ENCODE data around the gene SESN1. TPM values are rescaled to one million over a fixed set of nuclear protein-coding genes. Genes with fewer than 3 reads are reported as not detected.

Gene SESN1
- total and polyA plus RNA-seq, 9 of the 15 experiments (the other 6 are each of a cell fraction or from before 2014, with no cell fraction given), result 3.1 to 13.0 (median 7.4) TPM

- TF ChIP-seq RERE (CRISPR knock-in tag; IDR thresholded peaks at IDR 0.05; ENCODE audit: borderline replicate concordance) (no peak), ZNF311 (CRISPR knock-in tag; IDR thresholded peaks at IDR 0.05) (no peak), ELK1 (CRISPR knock-in tag; IDR thresholded peaks at IDR 0.05) (no peak), ZNF780A (CRISPR knock-in tag; IDR thresholded peaks at IDR 0.05) (no peak), NFIX (CRISPR knock-in tag; IDR thresholded peaks at IDR 0.05; ENCODE audit: low read depth) (no peak), SETDB1 (IDR thresholded peaks at IDR 0.05; ENCODE audit: low read length) (no peak), MTA2 (IDR thresholded peaks at IDR 0.05; ENCODE audit: low read depth) (no peak), KAT8 (IDR thresholded peaks at IDR 0.05; ENCODE audit: low read depth) (no peak), POLR3A (IDR thresholded peaks at IDR 0.05; ENCODE audit: borderline replicate concordance, extremely low read depth, insufficient read depth, insufficient read length) (no peak)
Observed at GRCh38 chr6:108974201-108974600, 120.4 kb downstream of the SESN1 start (continued).
